H1 (cell line): ENCODE data around the gene BBX. TPM values are rescaled to one million over a fixed set of nuclear protein-coding genes. Genes with fewer than 3 reads are reported as not detected.

ENCODE experiments used
- CTCF ChIA-PET: fragments of 300-600 bp; sonication (Branson Sonifier 250); formaldehyde crosslinking; loops from one replicate; lab custom pipeline; 2021; ENCODE audit not compliant: partially characterized antibody; lab: Charles Lee
- POLR2A ChIA-PET: fragments of 300-600 bp; sonication (Branson Sonifier 250); formaldehyde crosslinking; loops from one replicate; lab custom pipeline; 2021; ENCODE audit warnings: inconsistent platforms; ENCODE audit not compliant: partially characterized antibody; lab: Charles Lee
- DNase-seq, 2 experiments: peaks; one replicate each; pipeline versions ENCODE4 v3.0.0 to v3.0.0-alpha.2; 2010 to 2022; ENCODE audit warnings: low spot score in 2 of 2, low read depth in 1 of 2, mixed read lengths in 1 of 2
- FAIRE-seq: peaks from 2 replicates; lab custom pipeline; 2011; peaks lifted over from hg19 to GRCh38; lab: Jason Lieb, UNC
- H2AFZ ChIP-seq: 2 replicates; pipeline ENCODE4 v1.8.1; 2012; ENCODE audit warnings: low read length, inconsistent platforms
- H2AK5ac ChIP-seq: 2 replicates; pipeline ENCODE4 v1.6.1; 2013; ENCODE audit warnings: low read depth, low read length
- H2BK120ac ChIP-seq: replicated peaks from 2 replicates; pipeline ENCODE3; 2013; ENCODE audit warnings: low read depth, low read length, inconsistent platforms
- H2BK12ac ChIP-seq: 2 replicates; pipeline ENCODE4 v1.6.1; 2013; ENCODE audit warnings: low read depth, low read length
- H2BK15ac ChIP-seq: 2 replicates; pipeline ENCODE4 v1.6.1; 2013; ENCODE audit warnings: low read length
- H2BK20ac ChIP-seq: 2 replicates; pipeline ENCODE4 v1.6.1; 2013; ENCODE audit warnings: low read length
- H2BK5ac ChIP-seq: 2 replicates; pipeline ENCODE4 v1.6.1; 2013; ENCODE audit warnings: low read depth, low read length
- H3K14ac ChIP-seq: 2 replicates; pipeline ENCODE4 v1.6.1; 2013; ENCODE audit warnings: inconsistent platforms; ENCODE audit not compliant: insufficient read length
- H3K18ac ChIP-seq: 2 replicates; pipeline ENCODE4 v1.6.1; 2013; ENCODE audit warnings: low read length; ENCODE audit errors: extremely low read depth
- H3K23ac ChIP-seq: 2 replicates; pipeline ENCODE4 v1.6.1; 2013; ENCODE audit warnings: inconsistent platforms; ENCODE audit not compliant: insufficient read length
- H3K23me2 ChIP-seq: 2 replicates; pipeline ENCODE4 v1.6.1; 2013; ENCODE audit warnings: low read depth, low read length
- H3K27ac ChIP-seq: 2 replicates; pipeline ENCODE4 v1.6.1; 2011; ENCODE audit warnings: low read depth, low read length, inconsistent platforms
- H3K27me3 ChIP-seq, 4 experiments: replicated peaks in 1 of 4; 1 replicate in 1 of 4; 2 replicates in 3 of 4; pipeline versions ENCODE4 v1.6.1 to v1.8.1; 2011 to 2013; ENCODE audit warnings: low read length in 3 of 4, mild to moderate bottlenecking in 3 of 4, inconsistent platforms in 2 of 4, mixed read lengths in 2 of 4, moderate library complexity in 1 of 4; ENCODE audit not compliant: control insufficient read depth in 3 of 4, insufficient read depth in 3 of 4; ENCODE audit errors: extremely low read depth in 1 of 4
- H3K36me3 ChIP-seq, 4 experiments: 2 replicates each; pipeline versions ENCODE4 v1.6.1 to v1.8.1; 2011 to 2013; ENCODE audit warnings: mild to moderate bottlenecking in 4 of 4, low read length in 3 of 4, moderate library complexity in 2 of 4, control low read depth in 1 of 4, inconsistent platforms in 1 of 4; ENCODE audit not compliant: insufficient read depth in 4 of 4, control insufficient read depth in 2 of 4
- H3K4ac ChIP-seq: replicated peaks from 2 replicates; pipeline ENCODE3; 2013; ENCODE audit warnings: low read length, low read depth, mixed read lengths, inconsistent platforms; ENCODE audit not compliant: insufficient read length
- H3K4me1 ChIP-seq, 4 experiments: replicated peaks in 1 of 4; 1 replicate in 1 of 4; 2 replicates in 3 of 4; pipeline versions ENCODE4 v1.6.1 to v1.8.1; 2011 to 2013; ENCODE audit warnings: low read length in 3 of 4, inconsistent platforms in 2 of 4, mixed read lengths in 1 of 4; ENCODE audit not compliant: insufficient read depth in 4 of 4, control insufficient read depth in 3 of 4
- H3K4me2 ChIP-seq, 2 experiments: 2 replicates each; pipeline versions ENCODE4 v1.6.1 to v1.8.1; 2011 to 2013; ENCODE audit warnings: low read depth in 2 of 2, low read length in 2 of 2, control low read depth in 1 of 2, inconsistent platforms in 1 of 2, mild to moderate bottlenecking in 1 of 2; ENCODE audit not compliant: insufficient read depth in 1 of 2
- H3K4me3 ChIP-seq, 4 experiments: fragments of 200-600, 300-600 bp in 1 of 4; sonication (generic), shearing (Covaris generic), sonication (Bioruptor Twin) in 1 of 4; 2 replicates each; pipeline versions ENCODE4 v1.5.1 to v1.8.1; 2011 to 2016; ENCODE audit warnings: low read length in 4 of 4, low read depth in 3 of 4, control low read depth in 2 of 4, inconsistent platforms in 2 of 4, mild to moderate bottlenecking in 2 of 4, mixed read lengths in 1 of 4, moderate library complexity in 1 of 4; ENCODE audit not compliant: insufficient read depth in 2 of 4; ENCODE audit errors: extremely low read depth in 1 of 4
- H3K56ac ChIP-seq: replicated peaks from 2 replicates; pipeline ENCODE3; 2013; ENCODE audit warnings: low read depth, mild to moderate bottlenecking, mixed read lengths, low read length, inconsistent platforms; ENCODE audit not compliant: insufficient read length
- H3K79me1 ChIP-seq: 2 replicates; pipeline ENCODE4 v1.6.1; 2013; ENCODE audit warnings: low read depth, low read length, control low read depth
- H3K79me2 ChIP-seq, 2 experiments: 2 replicates each; pipeline versions ENCODE4 v1.6.1 to v1.8.1; 2012 to 2013; ENCODE audit warnings: low read length in 2 of 2, mild to moderate bottlenecking in 2 of 2, inconsistent platforms in 1 of 2; ENCODE audit not compliant: insufficient read depth in 2 of 2, control insufficient read depth in 1 of 2
- H3K9ac ChIP-seq, 4 experiments: replicated peaks in 1 of 4; 1 replicate in 1 of 4; 2 replicates in 3 of 4; pipeline versions ENCODE4 v1.6.1 to v1.8.1; 2011 to 2013; ENCODE audit warnings: low read depth in 3 of 4, low read length in 3 of 4, control low read depth in 2 of 4, mild to moderate bottlenecking in 2 of 4, moderate library complexity in 2 of 4, inconsistent platforms in 1 of 4; ENCODE audit errors: extremely low read depth in 1 of 4
- H3K9me3 ChIP-seq, 2 experiments: 2 replicates each; pipeline versions ENCODE4 v1.6.1 to v1.8.1; 2012 to 2013; ENCODE audit warnings: mild to moderate bottlenecking in 2 of 2, moderate library complexity in 2 of 2, control low read depth in 1 of 2, inconsistent platforms in 1 of 2, low read depth in 1 of 2, low read length in 1 of 2, mixed read lengths in 1 of 2; ENCODE audit not compliant: insufficient read depth in 2 of 2
- H4K20me1 ChIP-seq, 2 experiments: replicated peaks in 1 of 2; 2 replicates each; pipeline versions ENCODE3 to v1.8.1; 2011 to 2013; ENCODE audit warnings: inconsistent platforms in 2 of 2, low read length in 2 of 2, mild to moderate bottlenecking in 1 of 2; ENCODE audit not compliant: insufficient read depth in 2 of 2, control insufficient read depth in 1 of 2
- H4K5ac ChIP-seq: 2 replicates; pipeline ENCODE4 v1.6.1; 2013; ENCODE audit warnings: low read length, low read depth, mixed read lengths, inconsistent platforms; ENCODE audit not compliant: insufficient read length
- H4K8ac ChIP-seq: 2 replicates; pipeline ENCODE4 v1.8.0; 2013; ENCODE audit warnings: mild to moderate bottlenecking, moderate library complexity, low read length, inconsistent platforms; ENCODE audit not compliant: insufficient read depth; ENCODE audit errors: extremely low read depth
- H4K91ac ChIP-seq: replicated peaks from 2 replicates; pipeline ENCODE3; 2013; ENCODE audit warnings: low read length, mixed read lengths, inconsistent platforms; ENCODE audit not compliant: insufficient read length
- BRCA1 ChIP-seq: IDR thresholded peaks from 2 replicates; pipeline ENCODE4 v1.6.1; 2012; ENCODE audit warnings: low read depth, low read length, improper control_type of control experiment
- CBX5 ChIP-seq: fragments of 300-800, 300-1000 bp; sonication (generic); IDR thresholded peaks from 2 replicates; pipeline ENCODE4 v1.7.1; 2016; ENCODE audit warnings: antibody characterized with exemption, low read length, low read depth
- CHD1 ChIP-seq: IDR thresholded peaks from 2 replicates; pipeline ENCODE4 v1.6.1; 2012; ENCODE audit warnings: low read depth, low read length, improper control_type of control experiment
- CTBP2 ChIP-seq: IDR thresholded peaks from 2 replicates; pipeline ENCODE4 v1.7.0; 2011; ENCODE audit warnings: borderline replicate concordance, mild to moderate bottlenecking, moderate library complexity, mixed read lengths, low read length; ENCODE audit not compliant: insufficient read depth, insufficient read length
- CTCF ChIP-seq, 3 experiments: IDR thresholded peaks; 1 replicate in 2 of 3; 2 replicates in 1 of 3; pipeline versions ENCODE4 v1.5.1 to v1.6.1; 2011; ENCODE audit warnings: low read length in 3 of 3, mild to moderate bottlenecking in 3 of 3, inconsistent platforms in 2 of 3, low read depth in 1 of 3, moderate library complexity in 1 of 3; ENCODE audit not compliant: insufficient read depth in 1 of 3; ENCODE audit errors: control extremely low read depth in 1 of 3
- E2F6 ChIP-seq: IDR thresholded peaks from 2 replicates; pipeline ENCODE4 v1.6.1; 2012; ENCODE audit warnings: inconsistent platforms
- HDAC2 ChIP-seq, 2 experiments: fragments of 300-600 bp in 1 of 2; sonication (generic) in 1 of 2; IDR thresholded peaks; 2 replicates each; pipeline ENCODE4 v1.6.1; 2011 to 2012; ENCODE audit warnings: low read depth in 2 of 2, low read length in 2 of 2, mild to moderate bottlenecking in 2 of 2, moderate library complexity in 2 of 2, borderline replicate concordance in 1 of 2, inconsistent platforms in 1 of 2
- MAFK ChIP-seq: IDR thresholded peaks from 2 replicates; pipeline ENCODE4 v1.6.1; 2012; ENCODE audit warnings: low read depth, mild to moderate bottlenecking, improper control_type of control experiment, low read length
- POLR2A ChIP-seq, 2 experiments: IDR thresholded peaks; 1 replicate in 1 of 2; 2 replicates in 1 of 2; pipeline ENCODE4 v1.6.1; 2011; ENCODE audit warnings: low read depth in 2 of 2, low read length in 2 of 2, mild to moderate bottlenecking in 2 of 2; ENCODE audit errors: control extremely low read depth in 1 of 2
- POU5F1 ChIP-seq: IDR thresholded peaks from 2 replicates; pipeline ENCODE4 v1.6.1; 2011; ENCODE audit warnings: low read depth, mild to moderate bottlenecking, low read length, moderate library complexity
- SP2 ChIP-seq: IDR thresholded peaks from 2 replicates; pipeline ENCODE4 v1.6.1; 2012; ENCODE audit warnings: mild to moderate bottlenecking, low read length, inconsistent platforms
- TAF1 ChIP-seq: IDR thresholded peaks from 2 replicates; pipeline ENCODE4 v1.6.1; 2011; ENCODE audit warnings: mild to moderate bottlenecking, low read depth, low read length
- WGBS, 2 experiments: shearing (Covaris generic) in 1 of 2; methylation state at CpG; one replicate each; pipeline versions ENCODE4 v1.1.6 to v1.1.7; 2013 to 2015; ENCODE audit warnings: low lambda C conversion rate in 2 of 2, mixed read lengths in 2 of 2, inconsistent platforms in 1 of 2, low coverage in 1 of 2, missing lambda C conversion rate in 1 of 2; ENCODE audit not compliant: insufficient replicate concordance in 2 of 2, insufficient coverage in 1 of 2, insufficient read length in 1 of 2; ENCODE audit errors: extremely low coverage in 1 of 2, missing lambda C conversion rate in 1 of 2; 5-methylcytosine and 5-hydroxymethylcytosine counted together
- polyA plus RNA-seq, 7 experiments: library from polyadenylated mRNA; depleted of rRNA in 3 of 7; stranded (reverse) in 5 of 7; unstranded in 2 of 7; fragments of >200 nt in 5 of 7; fragments of 200-250 nt in 2 of 7; gene quantifications; 1 replicate in 5 of 7; 2 replicates in 1 of 7; 4 replicates in 1 of 7; pipeline versions ENCODE4 v1.2.1 to v1.2.3, GENCODE V29; 2011 to 2013; ENCODE audit warnings: missing spikeins in 2 of 7, mixed read lengths in 2 of 7
- total RNA-seq: library from RNA; stranded (reverse); fragmentation: NEBNext Ultra II Directional; extraction: Animal tissue kit (Norgen Biotek cat#: 25700); gene quantifications from 2 replicates; pipeline ENCODE4 v1.2.1, GENCODE V29; 2021

Gene BBX
- total and polyA plus RNA-seq, 2 of the 8 experiments (the other 6 are each of a cell fraction or from before 2014, with no cell fraction given), result 11.0 to 42.5 TPM

DNA sequence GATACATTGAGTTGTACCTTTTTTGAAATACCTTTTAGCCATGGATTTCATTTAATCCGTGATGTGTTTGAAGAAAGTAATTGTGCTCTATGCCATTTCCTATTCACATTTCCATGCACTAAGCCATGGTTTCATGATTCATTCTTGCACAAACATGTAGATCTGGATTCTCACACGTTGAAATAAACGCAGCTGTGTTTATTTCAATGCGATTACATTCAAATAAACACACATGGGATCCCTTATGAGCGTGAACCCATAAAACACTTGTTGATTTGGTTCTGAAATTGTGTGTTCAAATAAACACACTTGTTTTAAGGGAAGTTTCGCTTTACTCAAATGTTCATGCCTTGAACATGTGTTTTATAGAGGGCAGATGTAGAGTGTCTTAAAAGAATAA, 39.2 kb downstream of the BBX start:
- FAIRE-seq, result no peak
- CTCF ChIA-PET, result no interaction called here
- DNase-seq, result no peak
- TF ChIP-seq CBX5, result no peak
- TF ChIP-seq POLR2A (IDR thresholded peaks at IDR 0.05; ENCODE audit: control extremely low read depth in 1 of 2, low read depth in 2 of 2, low read length in 2 of 2), result no peak
- no peak for TF ChIP-seq BRCA1
- no peak for TF ChIP-seq E2F6
- no peak for TF ChIP-seq SP2
- no peak for TF ChIP-seq CHD1
- TF ChIP-seq CTCF (IDR thresholded peaks at IDR 0.05; ENCODE audit: control extremely low read depth in 1 of 3, insufficient read depth in 1 of 3, low read depth in 1 of 3, low read length in 3 of 3), result no peak
- no peak for TF ChIP-seq CTBP2
- TF ChIP-seq TAF1, result no peak
- no peak for TF ChIP-seq POU5F1
- no peak for TF ChIP-seq HDAC2 (IDR thresholded peaks at IDR 0.05; ENCODE audit: borderline replicate concordance in 1 of 2, low read depth in 2 of 2, low read length in 2 of 2)
- TF ChIP-seq MAFK, result no peak

More for the DNA sequence above, 39.2 kb downstream of the BBX start:
- Histone ChIP-seq H4K5ac (no peak overlapping the region), H4K8ac (no peak overlapping the region), H3K4me3 (no peak overlapping the region), H4K91ac (no peak overlapping the region), H2AFZ (no peak overlapping the region), H3K18ac (no peak overlapping the region), H2BK120ac (no peak overlapping the region), H3K4me2 (no peak overlapping the region), H3K9ac (no peak overlapping the region), H3K9me3 (no peaks in the 10 kb centered on the region), H3K14ac (no peak overlapping the region), H3K4me1 (no peaks in the 10 kb centered on the region), H3K56ac (no peak overlapping the region), H2AK5ac (no peak overlapping the region), H3K23ac (peak overlapping the region; percentile 27), H3K23me2 (no peaks in the 10 kb centered on the region), H2BK15ac (no peak overlapping the region), H2BK20ac (no peak overlapping the region), H3K4ac (no peak overlapping the region), H3K27ac (no peak overlapping the region), H4K20me1 (no peaks in the 10 kb centered on the region), H2BK12ac (no peak overlapping the region), H2BK5ac (no peak overlapping the region), H3K36me3 (no peaks in the 10 kb centered on the region), H3K79me1 (peaks cover 3% of the 10 kb centered on the region), H3K27me3 (no peaks in the 10 kb centered on the region), H3K79me2 (peaks cover 0 to 34% of the 10 kb centered on the region in 2 experiments; a peak in 2 of 4 replicates)
- POLR2A ChIA-PET, result no interaction called here
- 92% methylated on average over 6 of the region's 6 CpGs; no CpG with 5 or more reads in 1 of the 2 experiments for WGBS, 2 experiments
